Small intestine (tissue), 7 donors: ENCODE measurements around the gene TCERG1L. TPM values are rescaled to one million over a fixed set of nuclear protein-coding genes. Genes with fewer than 3 reads are reported as not detected.

ENCODE experiments used
- DNase-seq, 2 donors: peaks; one replicate each; pipeline versions ENCODE4 v3.0.0 to v3.0.0-alpha.2; 2013
- FAIRE-seq: peaks from 2 replicates; lab custom pipeline; 2012; peaks lifted over from hg19 to GRCh38; lab: Jason Lieb, UNC
- H3K27ac ChIP-seq, 3 donors: one replicate each; pipeline ENCODE4 v1.5.1; 2013; ENCODE audit warnings: low read length in 2 of 3, mild to moderate bottlenecking in 2 of 3, control low read depth in 1 of 3, inconsistent platforms in 1 of 3, low read depth in 1 of 3, moderate library complexity in 1 of 3
- H3K27me3 ChIP-seq, 3 donors: one replicate each; pipeline ENCODE4 v1.6.1; 2013; ENCODE audit warnings: low read length in 3 of 3, inconsistent platforms in 1 of 3; ENCODE audit not compliant: control insufficient read depth in 3 of 3, insufficient read depth in 3 of 3
- H3K36me3 ChIP-seq, 3 donors: one replicate each; pipeline ENCODE4 v1.6.1; 2013; ENCODE audit warnings: low read length in 3 of 3, inconsistent platforms in 1 of 3, low read depth in 1 of 3, mild to moderate bottlenecking in 1 of 3, moderate library complexity in 1 of 3; ENCODE audit not compliant: control insufficient read depth in 3 of 3, insufficient read depth in 2 of 3
- H3K4me1 ChIP-seq, 3 donors: one replicate each; pipeline ENCODE4 v1.6.1; 2013; ENCODE audit warnings: low read length in 2 of 3, inconsistent platforms in 1 of 3, low read depth in 1 of 3, mild to moderate bottlenecking in 1 of 3, moderate library complexity in 1 of 3; ENCODE audit not compliant: control insufficient read depth in 3 of 3, insufficient read depth in 2 of 3
- H3K4me3 ChIP-seq, 3 donors: one replicate each; pipeline ENCODE4 v1.5.1; 2013; ENCODE audit warnings: low read length in 3 of 3, control low read depth in 1 of 3, inconsistent platforms in 1 of 3, low read depth in 1 of 3, mild to moderate bottlenecking in 1 of 3, moderate library complexity in 1 of 3
- H3K9me3 ChIP-seq, 2 donors: one replicate each; pipeline ENCODE4 v1.6.1; 2013; ENCODE audit warnings: low read depth in 1 of 2, low read length in 1 of 2; ENCODE audit not compliant: control insufficient read depth in 2 of 2, insufficient read depth in 1 of 2
- WGBS, 3 donors: extraction: QIAGEN DNeasy Blood & Tissue Kit; methylation state at CpG; one replicate each; pipeline ENCODE4 v1.1.7; 2013; 5-methylcytosine and 5-hydroxymethylcytosine counted together
- polyA plus RNA-seq, 4 donors: library from polyadenylated mRNA; stranded (reverse) in 3 of 4; unstranded in 1 of 4; fragments of 200-250 nt in 3 of 4; fragments of 120-200 nt in 1 of 4; gene quantifications; one replicate each; pipeline versions ENCODE4 v1.2.1 to v1.2.3, GENCODE V29; 2013
- donor health status: healthy with polysubstance abuse.
- donor health status: control.
- donor health status: control.
- donor health status: Bipolar disorder and iron deficiency.
- donor health status: healthy.

The TCERG1L gene
- polyA plus RNA-seq, 4 donors: 0.04 to 0.12 TPM; not detected in 2

GRCh38 chr10:131196176-131196885 lies 115.2 kb downstream of the TCERG1L start:
- 79 to 90% (median 86%) methylated on average over 18 of the region's 18 CpGs for WGBS, 3 donors
- Histone ChIP-seq H3K36me3 (no peaks in the 10 kb centered on the region), H3K27ac (no peak overlapping the region), H3K4me3 (no peak overlapping the region), H3K27me3 (no peaks in the 10 kb centered on the region), H3K4me1 (no peaks in the 10 kb centered on the region), H3K9me3 (no peaks in the 10 kb centered on the region)
- FAIRE-seq: no peak
- no peak for DNase-seq

- DNase-seq: no peak
- no peak overlapping the region for H3K27ac ChIP-seq
- H3K4me1 ChIP-seq: no peaks in the 10 kb centered on the region
- WGBS, 3 donors: 72 to 79% (median 78%) methylated on average over 19 of the region's 19 CpGs
- no peak overlapping the region for H3K4me3 ChIP-seq
- no peaks in the 10 kb centered on the region for H3K27me3 ChIP-seq
- FAIRE-seq: no peak
- H3K36me3 ChIP-seq: no peaks in the 10 kb centered on the region
- H3K9me3 ChIP-seq: no peaks in the 10 kb centered on the region
Measured at GRCh38 chr10:131195558-131196159, 115.9 kb downstream of the TCERG1L start.

GRCh38 chr10:131195116-131195515 lies 116.4 kb downstream of the TCERG1L start:
- Histone ChIP-seq H3K4me3 (no peak overlapping the region), H3K36me3 (no peaks in the 10 kb centered on the region), H3K9me3 (no peaks in the 10 kb centered on the region), H3K27me3 (no peaks in the 10 kb centered on the region), H3K27ac (no peak overlapping the region), H3K4me1 (no peaks in the 10 kb centered on the region)
- no peak for FAIRE-seq
- 68 to 81% (median 72%) methylated on average over 9 of the region's 9 CpGs for WGBS, 3 donors
- DNase-seq: no peak

- Histone ChIP-seq H3K27ac (no peak overlapping the region), H3K4me3 (no peak overlapping the region), H3K27me3 (no peaks in the 10 kb centered on the region), H3K9me3 (no peaks in the 10 kb centered on the region), H3K36me3 (no peaks in the 10 kb centered on the region), H3K4me1 (no peaks in the 10 kb centered on the region)
- 92 to 94% (median 92%) methylated on average over 15 of the region's 15 CpGs for WGBS, 3 donors
- DNase-seq (no peak), FAIRE-seq (no peak)
Measured at GRCh38 chr10:131193923-131194322, 117.6 kb downstream of the TCERG1L start.

- DNase-seq (no peak), FAIRE-seq (no peak)
- H3K36me3 ChIP-seq: no peaks in the 10 kb centered on the region
- 91 to 95% (median 92%) methylated on average over 4 of the region's 4 CpGs for WGBS, 3 donors
- H3K27me3 ChIP-seq: no peaks in the 10 kb centered on the region
- H3K4me1 ChIP-seq: no peaks in the 10 kb centered on the region
- no peak overlapping the region for H3K27ac ChIP-seq
- no peak overlapping the region for H3K4me3 ChIP-seq
- no peaks in the 10 kb centered on the region for H3K9me3 ChIP-seq
Measured at GRCh38 chr10:131188494-131188893, 123.0 kb downstream of the TCERG1L start.

GRCh38 chr10:131187926-131188325 lies 123.6 kb downstream of the TCERG1L start:
- FAIRE-seq (no peak), DNase-seq (no peak)
- WGBS, 3 donors: 70 to 82% (median 79%) methylated on average over 7 of the region's 7 CpGs
- Histone ChIP-seq H3K36me3 (no peaks in the 10 kb centered on the region), H3K27ac (no peak overlapping the region), H3K27me3 (no peaks in the 10 kb centered on the region), H3K4me3 (no peak overlapping the region), H3K4me1 (no peaks in the 10 kb centered on the region), H3K9me3 (no peaks in the 10 kb centered on the region)

GRCh38 chr10:131187274-131187673 lies 124.2 kb downstream of the TCERG1L start:
- Histone ChIP-seq H3K36me3 (no peaks in the 10 kb centered on the region), H3K9me3 (no peaks in the 10 kb centered on the region), H3K27me3 (no peaks in the 10 kb centered on the region), H3K27ac (no peak overlapping the region), H3K4me3 (no peak overlapping the region), H3K4me1 (no peaks in the 10 kb centered on the region)
- FAIRE-seq (no peak), DNase-seq (no peak)
- 76 to 82% (median 80%) methylated on average over 7 of the region's 7 CpGs for WGBS, 3 donors

GRCh38 chr10:131186547-131187253 lies 124.8 kb downstream of the TCERG1L start:
- no peak overlapping the region for H3K4me3 ChIP-seq
- no peak for DNase-seq
- H3K4me1 ChIP-seq: no peaks in the 10 kb centered on the region
- H3K9me3 ChIP-seq: no peaks in the 10 kb centered on the region
- no peak overlapping the region for H3K27ac ChIP-seq
- 83 to 90% (median 88%) methylated on average over 12 of the region's 12 CpGs for WGBS, 3 donors
- no peaks in the 10 kb centered on the region for H3K36me3 ChIP-seq
- no peak for FAIRE-seq
- no peaks in the 10 kb centered on the region for H3K27me3 ChIP-seq
